Upper lobe of left lung (tissue), 4 donors: Measurements from ENCODE around the gene KCTD1.

Experiments used
- CTCF ChIP-seq, 6 experiments: fragments of 450-650 bp in 4 of 6; fragments of 200-600 bp in 2 of 6; sonication (generic) in 2 of 6; IDR thresholded peaks; one replicate each; pipeline ENCODE4 v1.5.1; 2016 to 2019; ENCODE audit warnings: antibody characterized with exemption in 6 of 6
- EP300 ChIP-seq, 4 donors: sonication (generic); formaldehyde crosslinking; IDR thresholded peaks; one replicate each; pipeline ENCODE4 v1.5.1; 2017; ENCODE audit warnings: antibody characterized with exemption in 4 of 4, control low read depth in 2 of 4
- POLR2A ChIP-seq, 4 donors: fragments of 450-650 bp; IDR thresholded peaks; one replicate each; pipeline ENCODE4 v1.5.1; 2016 to 2017; ENCODE audit warnings: antibody characterized with exemption in 4 of 4, mild to moderate bottlenecking in 2 of 4
- POLR2AphosphoS5 ChIP-seq, 2 donors: sonication (generic); formaldehyde crosslinking; IDR thresholded peaks; one replicate each; pipeline ENCODE4 v1.5.1; 2017; ENCODE audit warnings: antibody characterized with exemption in 2 of 2

GRCh38 chr18:26488417-26489009, 59.8 kb downstream of the KCTD1 start:
- TF ChIP-seq POLR2AphosphoS5 (IDR thresholded peaks at IDR 0.05) (no peak), CTCF (IDR thresholded peaks at IDR 0.05) (no peak), POLR2A (IDR thresholded peaks at IDR 0.05) (no peak), EP300 (IDR thresholded peaks at IDR 0.05) (no peak)
